Choroid plexus epithelial cell (primary cell): ENCODE results near the gene SLC30A1.
A peak's percentile ranks its signal among the peaks of the same experiment; 100 is the strongest.
"Not testable (repeated sequence)": the region's sequence is repeated elsewhere in the genome, so short reads cannot be mapped to it uniquely, and the experiment has no call there.

Experiments used
- DNase-seq: peaks from one replicate; pipeline ENCODE4 v3.0.0-alpha.2; 2010; ENCODE audit warnings: low read depth
- H3K4me3 ChIP-seq: 2 replicates; pipeline ENCODE4 v1.5.1; 2011; ENCODE audit warnings: low read depth, mild to moderate bottlenecking, control low read depth, low read length, moderate library complexity
- TF ChIP-seq, protein P1 (sequence below): conservative IDR thresholded peaks from 2 replicates; pipeline ENCODE4 v1.5.1; 2011; ENCODE audit warnings: low read depth, mild to moderate bottlenecking, control low read depth, inconsistent platforms, low read length, moderate library complexity

Gene SLC30A1

GRCh38 chr1:211576717-211577116 lies 2.2 kb downstream of the SLC30A1 start:
- TF ChIP-seq, protein P1, sequence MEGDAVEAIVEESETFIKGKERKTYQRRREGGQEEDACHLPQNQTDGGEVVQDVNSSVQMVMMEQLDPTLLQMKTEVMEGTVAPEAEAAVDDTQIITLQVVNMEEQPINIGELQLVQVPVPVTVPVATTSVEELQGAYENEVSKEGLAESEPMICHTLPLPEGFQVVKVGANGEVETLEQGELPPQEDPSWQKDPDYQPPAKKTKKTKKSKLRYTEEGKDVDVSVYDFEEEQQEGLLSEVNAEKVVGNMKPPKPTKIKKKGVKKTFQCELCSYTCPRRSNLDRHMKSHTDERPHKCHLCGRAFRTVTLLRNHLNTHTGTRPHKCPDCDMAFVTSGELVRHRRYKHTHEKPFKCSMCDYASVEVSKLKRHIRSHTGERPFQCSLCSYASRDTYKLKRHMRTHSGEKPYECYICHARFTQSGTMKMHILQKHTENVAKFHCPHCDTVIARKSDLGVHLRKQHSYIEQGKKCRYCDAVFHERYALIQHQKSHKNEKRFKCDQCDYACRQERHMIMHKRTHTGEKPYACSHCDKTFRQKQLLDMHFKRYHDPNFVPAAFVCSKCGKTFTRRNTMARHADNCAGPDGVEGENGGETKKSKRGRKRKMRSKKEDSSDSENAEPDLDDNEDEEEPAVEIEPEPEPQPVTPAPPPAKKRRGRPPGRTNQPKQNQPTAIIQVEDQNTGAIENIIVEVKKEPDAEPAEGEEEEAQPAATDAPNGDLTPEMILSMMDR = no peak
- peak overlapping the region; percentile 94 for H3K4me3 ChIP-seq
- DNase-seq = no peak

DNA sequence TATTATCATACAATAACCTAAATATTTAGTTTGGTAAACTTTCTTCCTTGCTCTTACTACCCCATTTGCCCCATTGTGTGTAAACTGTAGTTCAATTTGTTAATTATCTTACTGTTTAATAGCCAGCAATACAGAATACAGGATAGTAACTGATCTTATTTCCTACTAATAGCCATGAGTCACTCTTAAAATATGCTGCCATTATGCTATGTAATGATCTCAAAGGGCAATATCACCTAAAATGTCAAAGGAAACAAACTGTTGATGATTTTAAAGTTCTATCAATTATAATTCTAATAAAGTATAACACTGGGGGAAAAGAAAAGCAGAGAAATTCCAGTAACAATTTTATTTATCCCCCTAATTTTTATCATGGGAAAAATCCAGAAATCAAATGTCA lies 4.3 kb downstream of the SLC30A1 start:
- TF ChIP-seq, protein P1 = no peak
- no peak for DNase-seq
- H3K4me3 ChIP-seq = no peak overlapping the region

- no peak for DNase-seq
- TF ChIP-seq, protein P1 = no peak
- no peak overlapping the region for H3K4me3 ChIP-seq
Measured at GRCh38 chr1:211571998-211572397, 7.0 kb downstream of the SLC30A1 start.

- DNase-seq, H3K4me3 ChIP-seq: not testable (repeated sequence)
Measured at GRCh38 chr1:211570378-211570777, 8.6 kb downstream of the SLC30A1 start.

- no peak for DNase-seq
- TF ChIP-seq, protein P1 = no peak
Measured at GRCh38 chr1:211566431-211567025, 12.4 kb downstream of the SLC30A1 start.

GRCh38 chr1:211564084-211564483 lies 14.9 kb downstream of the SLC30A1 start:
- H3K4me3 ChIP-seq = no peak overlapping the region
- TF ChIP-seq, protein P1 = no peak
- no peak for DNase-seq

More at GRCh38 chr1:211566431-211567025, 12.4 kb downstream of the SLC30A1 start:
- H3K4me3 ChIP-seq = no peak overlapping the region

- TF ChIP-seq, protein P1 = no peak
- no peak overlapping the region for H3K4me3 ChIP-seq
- DNase-seq = no peak
Measured at GRCh38 chr1:211559222-211560010, 19.5 kb downstream of the SLC30A1 start.
